HPDE6-E6E7 (cell line): Measurements from ENCODE around the gene PTPRN2.
"Not testable (repeated sequence)": the region's sequence is repeated elsewhere in the genome, so short reads cannot be mapped to it uniquely, and the experiment has no call there.

Experiments used
- DNase-seq: peaks from one replicate; pipeline ENCODE4 v3.0.0; 2011; ENCODE audit warnings: missing footprints; ENCODE audit errors: extremely low spot score

Gene PTPRN2

GRCh38 chr7:158255558-158255957 is 332.1 kb downstream of the PTPRN2 start:
- DNase-seq = no peak

- no peak for DNase-seq
These were observed 332.5 kb downstream of the PTPRN2 start for GRCh38 chr7:158255156-158255555.

GRCh38 chr7:158253670-158254045 is 334.0 kb downstream of the PTPRN2 start:
- not testable (repeated sequence) for DNase-seq

GRCh38 chr7:158252837-158253669 is 334.6 kb downstream of the PTPRN2 start:
- DNase-seq = no peak

GRCh38 chr7:158252081-158252836 is 335.4 kb downstream of the PTPRN2 start:
- DNase-seq = no peak

GRCh38 chr7:158251061-158251965 is 336.3 kb downstream of the PTPRN2 start:
- DNase-seq = no peak

GRCh38 chr7:158249692-158250091 is 337.9 kb downstream of the PTPRN2 start:
- no peak for DNase-seq

- DNase-seq = no peak
These were observed 338.8 kb downstream of the PTPRN2 start for GRCh38 chr7:158248816-158249215.

- no peak for DNase-seq
These were observed 339.7 kb downstream of the PTPRN2 start for GRCh38 chr7:158247758-158248487.

GRCh38 chr7:158246960-158247673 is 340.5 kb downstream of the PTPRN2 start:
- no peak for DNase-seq

GRCh38 chr7:158246272-158246959 is 341.2 kb downstream of the PTPRN2 start:
- no peak for DNase-seq

GRCh38 chr7:158245724-158246041 is 341.9 kb downstream of the PTPRN2 start:
- DNase-seq = no peak

GRCh38 chr7:158244873-158245723 is 342.5 kb downstream of the PTPRN2 start:
- DNase-seq = no peak

GRCh38 chr7:158244430-158244829 is 343.2 kb downstream of the PTPRN2 start:
- no peak for DNase-seq

- DNase-seq = no peak
These were observed 345.7 kb downstream of the PTPRN2 start for GRCh38 chr7:158241919-158242318.

- no peak for DNase-seq
These were observed 346.8 kb downstream of the PTPRN2 start for GRCh38 chr7:158240801-158241200.

GRCh38 chr7:158239290-158239981 is 348.2 kb downstream of the PTPRN2 start:
- no peak for DNase-seq

GRCh38 chr7:158238616-158239289 is 348.9 kb downstream of the PTPRN2 start:
- no peak for DNase-seq
